GM12878 (cell line): Measurements from ENCODE around the gene MYLK4. TPM values are rescaled to one million over a fixed set of nuclear protein-coding genes. Genes with fewer than 3 reads are reported as not detected.

ENCODE experiments used
- ATAC-seq: fragments of 200-7000 bp; cut with Tn5 transposase; 3 replicates; pipeline ENCODE4 v1.9.1; 2020; ENCODE audit warnings: mild to moderate bottlenecking, moderate library complexity
- BruUV-seq: library from RNA; stranded (reverse); fragments of 400-500 nt; replicated peaks from 2 replicates; lab custom pipeline; 2021; lab: Mats Ljungman, UMichigan
- CTCF ChIA-PET: fragments of 300-600 bp; sonication (Branson Sonifier 250); formaldehyde crosslinking; extraction: SDS; loops from one replicate; lab custom pipeline; 2021; ENCODE audit warnings: inconsistent platforms; lab: Yijun Ruan, JAX
- POLR2A ChIA-PET: fragments of 350-600 bp; formaldehyde crosslinking; extraction: SDS; loops from one replicate; lab custom pipeline; 2021; ENCODE audit warnings: inconsistent platforms; lab: Charles Lee
- RAD21 ChIA-PET: fragments of 300-600 bp; sonication (Branson Sonifier 250); formaldehyde crosslinking; loops from one replicate; lab custom pipeline; 2023; ENCODE audit warnings: antibody characterized with exemption; ENCODE audit not compliant: unreplicated experiment; lab: Charles Lee
- SMC1A ChIA-PET: fragments of 300-600 bp; sonication (Branson Sonifier 250); formaldehyde crosslinking; loops from one replicate; lab custom pipeline; 2023; ENCODE audit not compliant: unreplicated experiment, uncharacterized antibody; lab: Charles Lee
- DNase-seq: peaks from one replicate; pipeline ENCODE4 v3.0.0-alpha.2; 2011; ENCODE audit warnings: low read depth, low spot score
- FAIRE-seq: peaks from 3 replicates; lab custom pipeline; 2011; peaks lifted over from hg19 to GRCh38; lab: Jason Lieb, UNC
- H2AFZ ChIP-seq: 2 replicates; pipeline ENCODE4 v1.6.0; 2011; ENCODE audit warnings: low read depth, low read length, control low read depth; ENCODE audit not compliant: control insufficient read depth
- H3K27ac ChIP-seq: 2 replicates; pipeline ENCODE4 v1.5.1; 2011; ENCODE audit warnings: control low read depth; ENCODE audit not compliant: control insufficient read depth, insufficient read depth
- H3K27me3 ChIP-seq, 2 experiments: replicated peaks in 1 of 2; 2 replicates each; pipeline versions ENCODE4 v1.6.0 to v1.6.1; 2011; ENCODE audit warnings: low read length in 1 of 2; ENCODE audit not compliant: control insufficient read depth in 2 of 2, insufficient read depth in 2 of 2
- H3K36me3 ChIP-seq, 2 experiments: 2 replicates each; pipeline ENCODE4 v1.5.1; 2011; ENCODE audit warnings: low read length in 1 of 2; ENCODE audit not compliant: control insufficient read depth in 2 of 2, insufficient read depth in 2 of 2
- H3K4me1 ChIP-seq: 2 replicates; pipeline ENCODE4 v1.6.1; 2011; ENCODE audit warnings: mild to moderate bottlenecking, low read length, moderate library complexity, mixed read lengths; ENCODE audit not compliant: control insufficient read depth, insufficient read depth
- H3K4me2 ChIP-seq: 2 replicates; pipeline ENCODE4 v1.6.0; 2011; ENCODE audit warnings: control low read depth; ENCODE audit not compliant: control insufficient read depth, insufficient read depth
- H3K4me3 ChIP-seq: fragments of 200-600 bp; sonication (generic); 2 replicates; pipeline ENCODE4 v1.5.1; 2016
- H3K79me2 ChIP-seq: 2 replicates; pipeline ENCODE4 v1.6.0; 2011; ENCODE audit warnings: low read length; ENCODE audit not compliant: control insufficient read depth, insufficient read depth
- H3K9ac ChIP-seq: 2 replicates; pipeline ENCODE4 v1.8.0; 2011; ENCODE audit warnings: low read length, control low read depth, mixed read lengths; ENCODE audit not compliant: control insufficient read depth, insufficient read depth
- H3K9me3 ChIP-seq: replicated peaks from 3 replicates; pipeline ENCODE4 v1.5.1; 2011; ENCODE audit warnings: mild to moderate bottlenecking, low read length; ENCODE audit not compliant: control insufficient read depth, insufficient read depth
- H4K20me1 ChIP-seq: 2 replicates; pipeline ENCODE4 v1.6.0; 2011; ENCODE audit not compliant: control insufficient read depth, insufficient read depth
- DPF2 ChIP-seq: fragments of 450-650 bp; IDR thresholded peaks from 2 replicates; pipeline ENCODE4 v1.6.1; 2017; ENCODE audit warnings: mild to moderate bottlenecking
- ESRRA ChIP-seq: IDR thresholded peaks from 2 replicates; pipeline ENCODE4 v1.6.1; 2012; ENCODE audit warnings: mild to moderate bottlenecking, low read length, improper control_type of control experiment
- MTA2 ChIP-seq: fragments of 450-650 bp; IDR thresholded peaks from 2 replicates; pipeline ENCODE4 v1.6.1; 2016; ENCODE audit warnings: low read depth, mild to moderate bottlenecking, moderate library complexity
- NFYB ChIP-seq: IDR thresholded peaks from 2 replicates; pipeline ENCODE4 v1.6.1; 2011; ENCODE audit warnings: low read depth, mild to moderate bottlenecking, low read length, improper control_type of control experiment, moderate library complexity; ENCODE audit not compliant: insufficient read depth
- PAX8 ChIP-seq: fragments of 450-650 bp; IDR thresholded peaks from 2 replicates; pipeline ENCODE4 v1.6.1; 2017; ENCODE audit warnings: mild to moderate bottlenecking, moderate library complexity
- RB1 ChIP-seq: fragments of 450-650 bp; formaldehyde crosslinking; IDR thresholded peaks from 2 replicates; pipeline ENCODE4 v1.6.1; 2017; ENCODE audit warnings: mild to moderate bottlenecking, borderline replicate concordance
- USF1 ChIP-seq: IDR thresholded peaks from 2 replicates; pipeline ENCODE4 v1.6.1; 2011; ENCODE audit warnings: borderline replicate concordance, low read depth, mild to moderate bottlenecking, moderate library complexity, mixed read lengths, low read length; ENCODE audit not compliant: insufficient read depth; ENCODE audit errors: extremely low read length
- ZZZ3 ChIP-seq: IDR thresholded peaks from 2 replicates; pipeline ENCODE4 v1.6.1; 2011; ENCODE audit warnings: low read depth; ENCODE audit not compliant: control insufficient read depth, insufficient read length
- WGBS: methylation state at CpG from one replicate; pipeline ENCODE4 v1.1.6; 2016; ENCODE audit warnings: low lambda C conversion rate; ENCODE audit not compliant: insufficient replicate concordance, insufficient coverage; ENCODE audit errors: missing lambda C conversion rate; 5-methylcytosine and 5-hydroxymethylcytosine counted together
- in situ Hi-C: fragments of 300-500 bp; cut with MboI; formaldehyde crosslinking; loops from 9 replicates; pipeline ENCODE4 v1.14.3; 2018; ENCODE audit warnings: mixed read lengths
- intact Hi-C: fragments of 100-400 bp; cut with micrococcal nuclease; formaldehyde crosslinking; loops from one replicate; pipeline ENCODE4 v1.14.2; 2022; ENCODE audit not compliant: unreplicated experiment
- polyA plus RNA-seq, 11 experiments: library from polyadenylated mRNA; depleted of rRNA in 4 of 11; unstranded in 6 of 11; stranded (reverse) in 5 of 11; fragments of >200 nt; fragmentation: Nextera tagmentation in 4 of 11; fragmentation: Illumina TruSeq in 1 of 11; extraction: Ambion mirVana in 4 of 11; extraction: Trizol in 1 of 11; gene quantifications; 1 replicate in 1 of 11; 2 replicates in 10 of 11; pipeline versions ENCODE4 v1.2.1 to v1.2.3, GENCODE V29; 2011 to 2016; ENCODE audit warnings: inconsistent platforms in 2 of 11, missing spikeins in 2 of 11, low read depth in 1 of 11
- total RNA-seq, 4 experiments: library from RNA; depleted of rRNA in 3 of 4; stranded (reverse); fragments of >200 nt in 3 of 4; fragmentation: Illumina TruSeq in 1 of 4; extraction: Trizol in 1 of 4; gene quantifications; 2 replicates each; pipeline versions ENCODE4 v1.2.1 to v1.2.3, GENCODE V29; 2013 to 2021
- TF ChIP-seq, protein P1 (sequence below): IDR thresholded peaks from 2 replicates; pipeline ENCODE4 v1.6.1; 2012; ENCODE audit warnings: low read depth, low read length, improper control_type of control experiment
- TF ChIP-seq, protein P2 (sequence below): fragments of 450-650 bp; IDR thresholded peaks from 2 replicates; pipeline ENCODE4 v1.6.1; 2017; ENCODE audit warnings: mild to moderate bottlenecking

Gene MYLK4
- total and polyA plus RNA-seq, 10 of the 15 experiments (the other 5 are each of a cell fraction or from before 2014, with no cell fraction given): under 0.01 to 0.09 (median 0.05) TPM; not detected in 1

GRCh38 chr6:2772840-2773239 lies 22.1 kb upstream of the MYLK4 start (continued):
- no peak for TF ChIP-seq NFYB
- TF ChIP-seq, all 136 proteins: peak for 0

GRCh38 chr6:2771079-2771478 lies 20.4 kb upstream of the MYLK4 start:
- H3K9ac ChIP-seq: no peak overlapping the region
- WGBS: 92% methylated on average over 4 of the region's 4 CpGs
- no peak overlapping the region for H3K4me3 ChIP-seq
- DNase-seq (no peak), ATAC-seq (no peak), FAIRE-seq (no peak)
- H2AFZ ChIP-seq: no peak overlapping the region
- TF ChIP-seq, protein P1, sequence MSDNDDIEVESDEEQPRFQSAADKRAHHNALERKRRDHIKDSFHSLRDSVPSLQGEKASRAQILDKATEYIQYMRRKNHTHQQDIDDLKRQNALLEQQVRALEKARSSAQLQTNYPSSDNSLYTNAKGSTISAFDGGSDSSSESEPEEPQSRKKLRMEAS: no peak
- TF ChIP-seq ZZZ3 (no peak), DPF2 (no peak), USF1 (no peak), MTA2 (no peak), ESRRA (no peak), RB1 (no peak), PAX8 (no peak)
- TF ChIP-seq, protein P2, sequence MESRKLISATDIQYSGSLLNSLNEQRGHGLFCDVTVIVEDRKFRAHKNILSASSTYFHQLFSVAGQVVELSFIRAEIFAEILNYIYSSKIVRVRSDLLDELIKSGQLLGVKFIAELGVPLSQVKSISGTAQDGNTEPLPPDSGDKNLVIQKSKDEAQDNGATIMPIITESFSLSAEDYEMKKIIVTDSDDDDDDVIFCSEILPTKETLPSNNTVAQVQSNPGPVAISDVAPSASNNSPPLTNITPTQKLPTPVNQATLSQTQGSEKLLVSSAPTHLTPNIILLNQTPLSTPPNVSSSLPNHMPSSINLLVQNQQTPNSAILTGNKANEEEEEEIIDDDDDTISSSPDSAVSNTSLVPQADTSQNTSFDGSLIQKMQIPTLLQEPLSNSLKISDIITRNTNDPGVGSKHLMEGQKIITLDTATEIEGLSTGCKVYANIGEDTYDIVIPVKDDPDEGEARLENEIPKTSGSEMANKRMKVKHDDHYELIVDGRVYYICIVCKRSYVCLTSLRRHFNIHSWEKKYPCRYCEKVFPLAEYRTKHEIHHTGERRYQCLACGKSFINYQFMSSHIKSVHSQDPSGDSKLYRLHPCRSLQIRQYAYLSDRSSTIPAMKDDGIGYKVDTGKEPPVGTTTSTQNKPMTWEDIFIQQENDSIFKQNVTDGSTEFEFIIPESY: no peak
- peaks cover 11% of the 10 kb centered on the region for H3K4me1 ChIP-seq
- H3K27me3 ChIP-seq: no peaks in the 10 kb centered on the region
- in situ Hi-C loops (no loop called here), intact Hi-C loops (no loop called here)
- peaks cover 53% of the 10 kb centered on the region for H3K79me2 ChIP-seq
- ChIA-PET SMC1A (interaction anchor here (0.8 kb wide), 1 partner anchor 20 kb away, joined by 4 read pairs; no protein-coding TSS in a partner anchor), RAD21 (no interaction called here), POLR2A (no interaction called here), CTCF (interaction anchor here (1.4 to 2.8 kb wide), 3 partner anchors 9 to 181 kb away, joined by 3 to 12 read pairs (median 4); no protein-coding TSS in a partner anchor)
- peak overlapping the region; percentile 22; the same call in 1 of the 2 replicates for H3K4me2 ChIP-seq
- peaks cover 7 to 24% of the 10 kb centered on the region in 2 experiments; a peak in 3 of 4 replicates for H3K36me3 ChIP-seq
- H3K27ac ChIP-seq: no peak overlapping the region
- peaks cover 3% of the 10 kb centered on the region; the same call in 1 of the 2 replicates for H4K20me1 ChIP-seq
- no TSS peak for BruUV-seq
- no peaks in the 10 kb centered on the region for H3K9me3 ChIP-seq
